ENCODE measurements around the gene UNC13A. TPM values are rescaled to one million over a fixed set of nuclear protein-coding genes. Genes with fewer than 3 reads are reported as not detected.

The UNC13A gene
- total RNA-seq, 1 experiment from 2014 or later = 41.1 TPM

GRCh38 chr19:17719730-17720400, 31.7 kb upstream of the UNC13A start:
- CTCF ChIA-PET = interaction anchor here (0.9 to 3.3 kb wide), 7 partner anchors 13 to 140 kb away, joined by 3 to 17 read pairs (median 6); partner anchors contain the start of gene RPL18A
- H3K27me3 Mint-ChIP-seq (ENCODE audit: low read depth) = no peaks in the 10 kb centered on the region
- H3K27ac Mint-ChIP-seq = peak overlapping the region; percentile 90
- peaks cover 27% of the 10 kb centered on the region for H3K4me1 Mint-ChIP-seq
- no peaks in the 10 kb centered on the region for H3K9me3 Mint-ChIP-seq
- H3K36me3 Mint-ChIP-seq = peaks cover 15% of the 10 kb centered on the region
- DNase-seq (ENCODE audit: low spot score) = no peak
- POLR2A ChIA-PET = interaction anchor here (0.9 to 1.3 kb wide), 2 partner anchors 22 to 31 kb away, joined by 4 read pairs; no protein-coding TSS in a partner anchor
- peak overlapping the region; percentile 83 for H3K4me3 Mint-ChIP-seq
- peak; percentile 12 for ATAC-seq
- TF ChIP-seq SMAD4 (CRISPR knock-in tag; IDR thresholded peaks at IDR 0.05) (no peak), RELA (CRISPR knock-in tag; IDR thresholded peaks at IDR 0.05; ENCODE audit: borderline replicate concordance) (0 out of 2 replicates have a peak, but pooled peaks have one; percentile 23), MYBL2 (CRISPR knock-in tag; IDR thresholded peaks at IDR 0.05) (0 out of 2 replicates have a peak, but pooled peaks have one; percentile 8)

- H3K27ac Mint-ChIP-seq = peak within 1 kb of the TSS; percentile 90
- H3K4me1 Mint-ChIP-seq = peaks cover 27% of the 10 kb centered on the region
- no peaks in the 10 kb centered on the region for H3K9me3 Mint-ChIP-seq
- DNase-seq (ENCODE audit: low spot score) (peak; percentile 89), ATAC-seq (peak; percentile 95)
- H3K36me3 Mint-ChIP-seq = peaks cover 8% of the 10 kb centered on the region
- ChIA-PET POLR2A (interaction anchor here (0.9 to 1.3 kb wide), 3 partner anchors 22 to 143 kb away, joined by 3 to 4 read pairs (median 4); no protein-coding TSS in a partner anchor), CTCF (interaction anchor here (0.9 to 3.3 kb wide), 7 partner anchors 12 to 140 kb away, joined by 3 to 17 read pairs (median 6); partner anchors contain the start of gene RPL18A)
- H3K4me3 Mint-ChIP-seq = peak within 1 kb of the TSS; percentile 85
- no peaks in the 10 kb centered on the region for H3K27me3 Mint-ChIP-seq (ENCODE audit: low read depth)
- TF ChIP-seq USF1 (CRISPR knock-in tag; IDR thresholded peaks at IDR 0.05) (peak; percentile 58; the same call in 1 of the 2 replicates), ARID4B (CRISPR knock-in tag; IDR thresholded peaks at IDR 0.05; ENCODE audit: borderline replicate concordance) (peak; percentile 81; the same call in 1 of the 2 replicates), HMGA2 (CRISPR knock-in tag; IDR thresholded peaks at IDR 0.05) (no peak), MYBL2 (CRISPR knock-in tag; IDR thresholded peaks at IDR 0.05) (0 out of 2 replicates have a peak, but pooled peaks have one; percentile 6), SOX15 (CRISPR knock-in tag; IDR thresholded peaks at IDR 0.05) (no peak), ZBTB21 (CRISPR knock-in tag; IDR thresholded peaks at IDR 0.05; ENCODE audit: borderline replicate concordance) (peak; percentile 43; the same call in 1 of the 2 replicates), ZNF396 (CRISPR knock-in tag; IDR thresholded peaks at IDR 0.05; ENCODE audit: borderline replicate concordance) (no peak), PRRX2 (CRISPR knock-in tag; IDR thresholded peaks at IDR 0.05) (no peak), ZNF423 (CRISPR knock-in tag; IDR thresholded peaks at IDR 0.05) (no peak), GTF2I (CRISPR knock-in tag; conservative IDR thresholded peaks at IDR 0.05) (no peak), FOXP4 (CRISPR knock-in tag; IDR thresholded peaks at IDR 0.05) (no peak), SP1 (CRISPR knock-in tag; conservative IDR thresholded peaks at IDR 0.05) (peak; percentile 90), HMGXB4 (CRISPR knock-in tag; IDR thresholded peaks at IDR 0.05) (peak; percentile 50; the same call in 1 of the 2 replicates), ZNF263 (CRISPR knock-in tag; IDR thresholded peaks at IDR 0.05; ENCODE audit: low read depth) (no peak), ATF1 (CRISPR knock-in tag; IDR thresholded peaks at IDR 0.05) (no peak), ETV6 (CRISPR knock-in tag; IDR thresholded peaks at IDR 0.05) (no peak), TEAD1 (CRISPR knock-in tag; IDR thresholded peaks at IDR 0.05) (0 out of 2 replicates have a peak, but pooled peaks have one; percentile 28), ZNF671 (CRISPR knock-in tag; IDR thresholded peaks at IDR 0.05) (no peak), NFYB (CRISPR knock-in tag; conservative IDR thresholded peaks at IDR 0.05; ENCODE audit: low read depth) (no peak), NFATC4 (CRISPR knock-in tag; IDR thresholded peaks at IDR 0.05) (no peak), ELF4 (CRISPR knock-in tag; IDR thresholded peaks at IDR 0.05; ENCODE audit: low read depth) (no peak), IRF1 (CRISPR knock-in tag; IDR thresholded peaks at IDR 0.05) (no peak)
Measured at GRCh38 chr19:17718947-17719711, 31.0 kb upstream of the UNC13A start, which contains the start of gene MAP1S. TSS of gene MAP1S (plus strand) at chr19:17719480. CDS start at chr19:17719503, 23 bp downstream.

All from WTC11 (cell line).